GM19043 (cell line): ENCODE measurements around the gene CCDC24.

ENCODE experiments used
- ATAC-seq: cut with Tn5 transposase; IDR thresholded peaks from one replicate; pipeline ENCODE4 v1.9.1; 2021; ENCODE audit warnings: low read depth; ENCODE audit not compliant: unreplicated experiment

Gene CCDC24

GRCh38 chr1:43995984-43996732, 4.8 kb downstream of the CCDC24 start:
- ATAC-seq: no peak

- no peak for ATAC-seq
Observed at GRCh38 chr1:43996733-43997115, 5.3 kb downstream of the CCDC24 start.

- no peak for ATAC-seq
Observed at GRCh38 chr1:43997295-43997999, 6.0 kb downstream of the CCDC24 start.

- ATAC-seq: no peak
Observed at GRCh38 chr1:43998000-43998378, 6.6 kb downstream of the CCDC24 start.

- ATAC-seq: no peak
Observed at GRCh38 chr1:43999455-43999854, 8.1 kb downstream of the CCDC24 start.

GRCh38 chr1:44000122-44000665, 8.8 kb downstream of the CCDC24 start:
- ATAC-seq: no peak

GRCh38 chr1:44002165-44002564, 10.8 kb downstream of the CCDC24 start:
- ATAC-seq: no peak

GRCh38 chr1:44002606-44003157, 11.3 kb downstream of the CCDC24 start:
- no peak for ATAC-seq

- no peak for ATAC-seq
Observed at GRCh38 chr1:44008259-44008658, 16.9 kb downstream of the CCDC24 start.

- no peak for ATAC-seq
Observed at GRCh38 chr1:44010935-44011471, 19.6 kb downstream of the CCDC24 start.

- ATAC-seq: no peak
Observed at GRCh38 chr1:44012404-44012803, 21.0 kb downstream of the CCDC24 start.

GRCh38 chr1:44012941-44013609, 21.7 kb downstream of the CCDC24 start:
- no peak for ATAC-seq

- ATAC-seq: no peak
Observed at GRCh38 chr1:44013949-44014348, 22.6 kb downstream of the CCDC24 start.

GRCh38 chr1:44014365-44015104, 23.1 kb downstream of the CCDC24 start:
- no peak for ATAC-seq

GRCh38 chr1:44015206-44015605, 23.8 kb downstream of the CCDC24 start:
- ATAC-seq: no peak

- ATAC-seq: no peak
Observed at GRCh38 chr1:44016041-44016889, 24.9 kb downstream of the CCDC24 start.

- ATAC-seq: no peak
Observed at GRCh38 chr1:44016890-44017400, 25.5 kb downstream of the CCDC24 start.

- ATAC-seq: no peak
Observed at GRCh38 chr1:44019466-44019948, 28.1 kb downstream of the CCDC24 start.

GRCh38 chr1:44020464-44020863, 29.1 kb downstream of the CCDC24 start:
- ATAC-seq: no peak
